ENCODE results near the gene NFKBIZ.

Gene NFKBIZ

GRCh38 chr3:101821503-101821902 lies 27.8 kb upstream of the NFKBIZ start:
- no peak for DNase-seq (ENCODE audit: low read depth, low spot score)
- Histone ChIP-seq H3K9me3 (ENCODE audit: low read depth, low read length) (no peaks in the 10 kb centered on the region), H3K36me3 (ENCODE audit: insufficient read depth, low read length) (peaks cover 7% of the 10 kb centered on the region), H3K27ac (no peak overlapping the region), H3K4me3 (no peak overlapping the region), H3K9ac (ENCODE audit: insufficient read length) (no peak overlapping the region)
- no peak for TF ChIP-seq FOXP2 (optimal IDR thresholded peaks at IDR 0.05; ENCODE audit: control extremely low read depth, extremely low read length, insufficient read depth)

DNA sequence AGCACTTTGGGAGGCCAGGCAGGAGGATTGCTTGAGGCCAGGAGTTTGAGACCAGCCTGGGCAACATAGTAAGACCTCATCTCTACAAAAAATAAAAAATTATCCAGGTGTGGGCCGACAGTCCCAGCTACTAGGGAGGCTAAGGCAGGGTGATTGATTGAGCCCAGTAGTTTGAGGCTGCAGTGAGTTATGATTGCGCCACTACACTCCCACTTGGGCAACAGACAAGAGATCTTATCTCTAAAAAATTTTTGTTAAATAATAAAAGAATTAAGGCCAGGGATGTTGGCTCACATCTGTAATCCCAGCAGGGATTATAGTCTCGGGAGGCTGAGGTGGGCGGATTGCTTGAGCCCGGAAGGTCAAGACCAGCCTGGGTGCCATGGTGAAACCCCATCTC lies 25.8 kb upstream of the NFKBIZ start:
- Histone ChIP-seq H3K9ac (ENCODE audit: insufficient read length) (no peak overlapping the region), H3K36me3 (ENCODE audit: insufficient read depth, low read length) (peaks cover 4% of the 10 kb centered on the region), H3K27ac (no peak overlapping the region), H3K4me3 (no peak overlapping the region), H3K9me3 (ENCODE audit: low read depth, low read length) (no peaks in the 10 kb centered on the region)
- DNase-seq (ENCODE audit: low read depth, low spot score), result no peak
- TF ChIP-seq EZH2 (IDR thresholded peaks at IDR 0.05) (no peak), FOXP2 (optimal IDR thresholded peaks at IDR 0.05; ENCODE audit: control extremely low read depth, extremely low read length, insufficient read depth) (no peak), POLR2AphosphoS5 (IDR thresholded peaks at IDR 0.05; ENCODE audit: borderline replicate concordance, low read depth, low read length) (no peak)

DNA sequence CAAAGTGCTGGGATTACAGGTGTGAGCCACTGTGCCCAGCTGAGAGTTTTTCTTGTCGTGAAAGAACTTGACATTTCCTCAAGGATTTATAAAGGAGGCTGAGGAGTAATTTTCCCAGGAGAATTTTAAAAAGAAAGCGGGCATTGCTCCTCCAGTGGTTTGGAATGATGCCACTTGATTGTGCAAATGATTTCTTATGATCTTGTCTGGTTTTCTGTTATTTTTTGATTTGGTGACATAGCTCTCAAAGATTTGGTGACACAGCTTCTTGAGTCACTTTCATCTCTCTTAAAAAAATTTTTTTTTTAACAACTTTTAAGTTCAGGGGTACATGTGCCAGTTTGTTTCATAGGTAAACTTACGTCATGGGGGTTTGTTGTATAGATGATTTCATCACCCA lies 24.6 kb upstream of the NFKBIZ start:
- no peak overlapping the region for H3K9ac ChIP-seq (ENCODE audit: insufficient read length)
- H3K9me3 ChIP-seq (ENCODE audit: low read depth, low read length), result no peaks in the 10 kb centered on the region
- peaks cover 4% of the 10 kb centered on the region for H3K36me3 ChIP-seq (ENCODE audit: insufficient read depth, low read length)
- TF ChIP-seq EZH2 (IDR thresholded peaks at IDR 0.05), result no peak
- no peak for TF ChIP-seq POLR2AphosphoS5 (IDR thresholded peaks at IDR 0.05; ENCODE audit: borderline replicate concordance, low read depth, low read length)
- no peak for TF ChIP-seq FOXP2 (optimal IDR thresholded peaks at IDR 0.05; ENCODE audit: control extremely low read depth, extremely low read length, insufficient read depth)
- no peak overlapping the region for H3K4me3 ChIP-seq
- no peak for DNase-seq (ENCODE audit: low read depth, low spot score)
- no peak overlapping the region for H3K27ac ChIP-seq

DNA sequence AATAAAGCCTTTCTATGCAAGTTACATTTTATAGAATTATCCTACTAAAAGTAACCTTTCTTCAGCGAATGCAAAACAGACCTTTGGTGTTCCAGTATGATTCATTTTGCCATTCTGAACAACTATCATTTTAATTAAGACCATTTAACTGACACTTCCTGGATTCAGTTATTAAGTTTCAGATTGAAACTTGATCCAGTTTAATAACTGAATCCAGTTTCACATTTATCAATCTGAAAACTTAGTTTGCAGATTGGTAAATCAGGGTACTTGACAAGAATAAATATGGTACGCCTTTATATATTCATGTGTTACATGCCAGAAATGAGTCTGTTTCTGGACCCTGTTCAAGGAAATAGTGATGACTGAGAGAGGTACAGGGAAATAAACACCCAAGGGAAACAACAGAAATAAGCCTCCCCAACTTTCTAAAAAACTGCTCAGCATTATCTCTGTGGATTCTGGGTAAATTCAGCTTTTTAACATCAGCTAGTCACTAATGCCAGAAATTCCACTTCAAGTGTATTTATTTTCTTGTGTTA lies 23.3 kb upstream of the NFKBIZ start:
- Histone ChIP-seq H3K4me3 (no peak overlapping the region), H3K36me3 (ENCODE audit: insufficient read depth, low read length) (peaks cover 4% of the 10 kb centered on the region), H3K9me3 (ENCODE audit: low read depth, low read length) (no peaks in the 10 kb centered on the region), H3K27ac (no peak overlapping the region), H3K9ac (ENCODE audit: insufficient read length) (no peak overlapping the region)
- DNase-seq (ENCODE audit: low read depth, low spot score), result no peak
- TF ChIP-seq FOXP2 (optimal IDR thresholded peaks at IDR 0.05; ENCODE audit: control extremely low read depth, extremely low read length, insufficient read depth), result no peak
- no peak for TF ChIP-seq POLR2AphosphoS5 (IDR thresholded peaks at IDR 0.05; ENCODE audit: borderline replicate concordance, low read depth, low read length)
- TF ChIP-seq EZH2 (IDR thresholded peaks at IDR 0.05), result no peak

- TF ChIP-seq POLR2AphosphoS5 (IDR thresholded peaks at IDR 0.05; ENCODE audit: borderline replicate concordance, low read depth, low read length), result no peak
- no peak for TF ChIP-seq EZH2 (IDR thresholded peaks at IDR 0.05)
- TF ChIP-seq FOXP2 (optimal IDR thresholded peaks at IDR 0.05; ENCODE audit: control extremely low read depth, extremely low read length, insufficient read depth), result no peak
- Histone ChIP-seq H3K27ac (no peak overlapping the region), H3K4me3 (no peak overlapping the region), H3K9me3 (ENCODE audit: low read depth, low read length) (no peaks in the 10 kb centered on the region), H3K36me3 (ENCODE audit: insufficient read depth, low read length) (no peaks in the 10 kb centered on the region), H3K9ac (ENCODE audit: insufficient read length) (no peak overlapping the region)
- DNase-seq (ENCODE audit: low read depth, low spot score), result no peak
Observed at GRCh38 chr3:101827211-101828174, 21.8 kb upstream of the NFKBIZ start.

- no peaks in the 10 kb centered on the region for H3K9me3 ChIP-seq (ENCODE audit: low read depth, low read length)
- no peak overlapping the region for H3K4me3 ChIP-seq
- no peaks in the 10 kb centered on the region for H3K36me3 ChIP-seq (ENCODE audit: insufficient read depth, low read length)
- DNase-seq (ENCODE audit: low read depth, low spot score), result no peak
- TF ChIP-seq FOXP2 (optimal IDR thresholded peaks at IDR 0.05; ENCODE audit: control extremely low read depth, extremely low read length, insufficient read depth) (no peak), EZH2 (IDR thresholded peaks at IDR 0.05) (no peak), POLR2AphosphoS5 (IDR thresholded peaks at IDR 0.05; ENCODE audit: borderline replicate concordance, low read depth, low read length) (no peak)
- no peak overlapping the region for H3K27ac ChIP-seq
- H3K9ac ChIP-seq (ENCODE audit: insufficient read length), result no peak overlapping the region
Observed at GRCh38 chr3:101828276-101828675, 21.0 kb upstream of the NFKBIZ start.

- no peak overlapping the region for H3K4me3 ChIP-seq
- TF ChIP-seq POLR2AphosphoS5 (IDR thresholded peaks at IDR 0.05; ENCODE audit: borderline replicate concordance, low read depth, low read length), result no peak
- no peaks in the 10 kb centered on the region for H3K36me3 ChIP-seq (ENCODE audit: insufficient read depth, low read length)
- no peak overlapping the region for H3K27ac ChIP-seq
- no peak overlapping the region for H3K9ac ChIP-seq (ENCODE audit: insufficient read length)
- no peak for DNase-seq (ENCODE audit: low read depth, low spot score)
- no peaks in the 10 kb centered on the region for H3K9me3 ChIP-seq (ENCODE audit: low read depth, low read length)
Observed at GRCh38 chr3:101828691-101829436, 20.4 kb upstream of the NFKBIZ start.

DNA sequence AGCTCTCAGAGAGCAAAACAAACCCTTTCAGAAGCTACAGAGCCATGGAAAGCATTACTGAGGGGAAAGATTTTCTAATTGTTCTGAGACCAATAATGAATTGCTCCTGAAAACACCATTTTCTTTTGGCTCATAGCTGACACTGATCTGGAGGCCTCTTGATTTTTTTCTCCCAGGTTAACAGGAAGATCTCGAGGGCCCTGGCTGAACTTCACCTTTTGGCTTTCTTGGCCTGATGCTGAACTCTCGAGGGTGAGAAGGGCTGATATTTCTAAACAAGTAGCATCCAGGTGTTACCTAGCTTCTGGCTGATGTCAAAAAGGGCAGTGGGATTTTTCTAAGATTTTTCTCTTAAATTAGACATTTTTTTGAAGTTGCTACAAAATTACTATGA lies 19.9 kb upstream of the NFKBIZ start:
- no peaks in the 10 kb centered on the region for H3K36me3 ChIP-seq (ENCODE audit: insufficient read depth, low read length)
- H3K27ac ChIP-seq, result no peak overlapping the region
- no peaks in the 10 kb centered on the region for H3K9me3 ChIP-seq (ENCODE audit: low read depth, low read length)
- H3K4me3 ChIP-seq, result no peak overlapping the region
- H3K9ac ChIP-seq (ENCODE audit: insufficient read length), result no peak overlapping the region
- DNase-seq (ENCODE audit: low read depth, low spot score), result no peak
- no peak for TF ChIP-seq FOXP2 (optimal IDR thresholded peaks at IDR 0.05; ENCODE audit: control extremely low read depth, extremely low read length, insufficient read depth)
- TF ChIP-seq EZH2 (IDR thresholded peaks at IDR 0.05), result no peak
- no peak for TF ChIP-seq POLR2AphosphoS5 (IDR thresholded peaks at IDR 0.05; ENCODE audit: borderline replicate concordance, low read depth, low read length)
